ENCODE results near the gene SSX7. TPM values are rescaled to one million over a fixed set of nuclear protein-coding genes. Genes with fewer than 3 reads are reported as not detected.

The SSX7 gene
- total RNA-seq, 1 donor from 2014 or later: not detected

GRCh38 chrX:52598886-52599285 is 55.8 kb downstream of the SSX7 start:
- no peaks in the 10 kb centered on the region for H3K4me1 ChIP-seq
- no peaks in the 10 kb centered on the region for H3K9me3 ChIP-seq
- intact Hi-C loops (cut with DNase I): no loop called here
- DNase-seq (no peak), ATAC-seq (no peak)
- TF ChIP-seq CTCF (IDR thresholded peaks at IDR 0.05): no peak
- no peak overlapping the region for H3K27ac ChIP-seq
- H3K36me3 ChIP-seq: no peaks in the 10 kb centered on the region
- H3K27me3 ChIP-seq (ENCODE audit: low read depth): no peaks in the 10 kb centered on the region
- no peak overlapping the region for H3K4me3 ChIP-seq

- ATAC-seq (no peak), DNase-seq (no peak)
- intact Hi-C loops (cut with DNase I): no loop called here
- H3K27me3 ChIP-seq (ENCODE audit: low read depth): no peaks in the 10 kb centered on the region
- no peak for TF ChIP-seq CTCF (IDR thresholded peaks at IDR 0.05)
- no peak overlapping the region for H3K4me3 ChIP-seq
- no peaks in the 10 kb centered on the region for H3K4me1 ChIP-seq
- no peaks in the 10 kb centered on the region for H3K36me3 ChIP-seq
- H3K9me3 ChIP-seq: no peaks in the 10 kb centered on the region
- H3K27ac ChIP-seq: no peak overlapping the region
Measured at GRCh38 chrX:52594658-52595057, 60.0 kb downstream of the SSX7 start.

Other genes starting within 250 kb of the SSX7 start
- not detected for gene XAGE1A, start 159.1 kb downstream of the SSX7 start, total RNA-seq
- gene XAGE1B, start 137.8 kb downstream of the SSX7 start, total RNA-seq: not detected
- gene SSX2, start 52.3 kb upstream of the SSX7 start, total RNA-seq: not detected
- not detected for gene SSX2B, start 96.4 kb upstream of the SSX7 start, total RNA-seq
- gene SPANXN5, start 142.5 kb upstream of the SSX7 start, total RNA-seq: not detected
- gene XAGE5, start 156.4 kb upstream of the SSX7 start, total RNA-seq: not detected
- not detected for gene XAGE3, start 213.2 kb upstream of the SSX7 start, total RNA-seq
- 17.7 TPM for gene FAM156B, start 242.4 kb upstream of the SSX7 start, total RNA-seq